ENCODE results near the gene CLIP2.

- no peak for TF ChIP-seq USF1 (IDR thresholded peaks at IDR 0.05; ENCODE audit: borderline replicate concordance, low read depth)
- no peak for TF ChIP-seq RAD21 (IDR thresholded peaks at IDR 0.05; ENCODE audit: low read length)
- no peak for TF ChIP-seq CTCF (IDR thresholded peaks at IDR 0.05)
- no peak for TF ChIP-seq RCOR1 (IDR thresholded peaks at IDR 0.05; ENCODE audit: low read length)
- TF ChIP-seq MEF2A (IDR thresholded peaks at IDR 0.05; ENCODE audit: borderline replicate concordance, low read depth), result no peak
- no peak for TF ChIP-seq JUND (IDR thresholded peaks at IDR 0.05)
- no peak for TF ChIP-seq RFX5 (IDR thresholded peaks at IDR 0.05; ENCODE audit: low read length)
- no peak for TF ChIP-seq TEAD4 (IDR thresholded peaks at IDR 0.05; ENCODE audit: borderline replicate concordance, insufficient read depth)
- no peak for TF ChIP-seq FOXM1 (IDR thresholded peaks at IDR 0.05; ENCODE audit: low read depth)
- TF ChIP-seq EZH2phosphoT487 (IDR thresholded peaks at IDR 0.05; ENCODE audit: borderline replicate concordance, low read depth), result no peak
- TF ChIP-seq MAX (IDR thresholded peaks at IDR 0.05; ENCODE audit: low read depth), result no peak
- no peak for TF ChIP-seq YY1 (IDR thresholded peaks at IDR 0.05; ENCODE audit: low read depth)
- no peak for TF ChIP-seq POLR2AphosphoS5 (IDR thresholded peaks at IDR 0.05; ENCODE audit: low read depth, low read length)
- no peak for TF ChIP-seq REST (IDR thresholded peaks at IDR 0.05; ENCODE audit: low read depth, low read length)
Observed at GRCh38 chr7:74388880-74389415, 99.7 kb downstream of the CLIP2 start.
